Measurements from ENCODE around the gene TNFRSF11A.

TNFRSF11A gene

DNA sequence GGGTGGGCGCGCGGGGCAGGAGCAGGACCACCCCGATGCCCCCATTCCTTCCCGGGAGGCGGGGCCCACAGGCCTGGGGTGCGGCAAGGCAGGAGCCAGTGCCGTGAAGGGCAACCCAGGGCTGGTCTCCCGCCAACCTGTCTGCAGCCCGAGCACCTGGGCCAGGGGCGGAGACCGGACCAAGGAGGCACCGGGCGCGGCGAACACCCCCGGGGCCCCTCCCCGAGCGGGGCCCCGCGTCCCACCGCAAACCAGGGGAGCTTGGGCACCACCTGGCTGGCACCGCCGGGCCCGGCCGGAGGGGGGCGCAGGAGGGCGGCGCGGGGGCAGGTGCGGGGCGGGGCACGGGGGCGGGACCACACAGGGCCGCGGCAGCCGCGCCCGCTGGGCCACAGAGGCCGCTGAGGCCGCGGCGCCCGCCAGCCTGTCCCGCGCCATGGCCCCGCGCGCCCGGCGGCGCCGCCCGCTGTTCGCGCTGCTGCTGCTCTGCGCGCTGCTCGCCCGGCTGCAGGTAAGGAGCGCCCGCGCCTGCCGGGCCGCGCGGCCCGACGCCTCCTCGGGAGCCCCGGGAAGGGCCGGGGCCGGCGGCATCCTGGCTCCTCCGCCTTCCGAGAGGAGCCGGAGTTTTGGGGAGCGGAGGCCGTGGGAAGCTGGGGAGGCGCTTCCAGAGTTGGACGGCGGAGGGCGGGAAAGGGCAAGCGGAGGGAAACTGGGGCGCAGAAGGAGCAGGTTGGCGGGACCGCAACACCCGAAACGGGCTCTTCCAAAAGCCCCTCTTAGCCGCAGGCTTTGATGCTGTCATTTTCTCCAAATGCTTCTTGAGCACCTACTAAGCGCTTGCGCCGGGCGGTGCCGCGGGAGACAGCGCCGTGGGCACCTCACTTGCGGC is at the start of gene TNFRSF11A:
Gene TNFRSF11A (plus strand): TSS at position 394 of the 889 bp plus-strand sequence. CDS start 43 bp downstream, at position 437.
- H3K27ac ChIP-seq (ENCODE audit: low read depth, low read length), result no peak within 1 kb of the TSS
- no peaks in the 10 kb centered on the region for H3K9me3 ChIP-seq (ENCODE audit: control insufficient read depth in 5 of 5, low read length in 5 of 5)
- peaks cover 0 to 45% (median 25%) of the 10 kb centered on the region in 5 donors for H3K4me1 ChIP-seq (ENCODE audit: control insufficient read depth in 5 of 5, insufficient read depth in 5 of 5, low read length in 5 of 5)
- peak within 1 kb of the TSS; percentile 62 to 78 (median 68) for H3K4me3 ChIP-seq (ENCODE audit: low read depth in 1 of 5, low read length in 5 of 5)
- peak within 1 kb of the TSS in 4 of 5 donors; percentile 4 to 61 (median 43) for H3K9ac ChIP-seq (ENCODE audit: low read length in 5 of 5)
- H3K36me3 ChIP-seq (ENCODE audit: control insufficient read depth in 5 of 5, insufficient read depth in 5 of 5, low read length in 5 of 5), result no peaks in the 10 kb centered on the region
- peaks cover 12 to 45% (median 39%) of the 10 kb centered on the region in 5 donors for H3K27me3 ChIP-seq (ENCODE audit: control insufficient read depth in 5 of 5, insufficient read depth in 4 of 5, low read length in 5 of 5)

DNA sequence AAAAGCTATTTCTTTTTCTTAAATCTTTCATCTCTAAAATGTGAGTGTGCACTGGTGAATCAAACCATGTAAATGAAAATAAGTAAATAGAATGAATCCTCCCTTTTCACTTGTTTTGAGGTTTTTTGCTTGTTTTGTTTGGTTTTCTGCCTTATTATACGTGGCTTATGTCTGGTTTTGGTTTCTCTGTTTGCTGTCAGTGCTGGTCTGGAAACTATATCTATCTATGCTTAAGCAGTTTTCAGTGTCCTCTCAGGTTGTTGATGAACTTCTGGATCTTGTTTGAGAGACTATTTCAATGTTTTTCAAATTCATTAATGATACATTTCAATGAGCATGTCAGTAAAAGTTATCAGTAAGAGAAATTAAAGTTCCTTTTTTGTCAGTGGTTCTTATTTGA is 48.1 kb upstream of the TNFRSF11A start:
- peaks cover 0 to 14% (median 7%) of the 10 kb centered on the region in 5 donors for H3K4me1 ChIP-seq (ENCODE audit: control insufficient read depth in 5 of 5, insufficient read depth in 5 of 5, low read length in 5 of 5)
- H3K36me3 ChIP-seq (ENCODE audit: control insufficient read depth in 5 of 5, insufficient read depth in 5 of 5, low read length in 5 of 5), result peaks cover 6 to 26% (median 22%) of the 10 kb centered on the region in 5 donors
- H3K9me3 ChIP-seq (ENCODE audit: control insufficient read depth in 5 of 5, low read length in 5 of 5), result no peaks in the 10 kb centered on the region
- H3K9ac ChIP-seq (ENCODE audit: low read length in 5 of 5), result no peak overlapping the region
- H3K27me3 ChIP-seq (ENCODE audit: control insufficient read depth in 5 of 5, insufficient read depth in 4 of 5, low read length in 5 of 5), result no peaks in the 10 kb centered on the region
- no peak overlapping the region for H3K4me3 ChIP-seq (ENCODE audit: low read depth in 1 of 5, low read length in 5 of 5)
- H3K27ac ChIP-seq (ENCODE audit: low read depth, low read length), result no peak overlapping the region

DNA sequence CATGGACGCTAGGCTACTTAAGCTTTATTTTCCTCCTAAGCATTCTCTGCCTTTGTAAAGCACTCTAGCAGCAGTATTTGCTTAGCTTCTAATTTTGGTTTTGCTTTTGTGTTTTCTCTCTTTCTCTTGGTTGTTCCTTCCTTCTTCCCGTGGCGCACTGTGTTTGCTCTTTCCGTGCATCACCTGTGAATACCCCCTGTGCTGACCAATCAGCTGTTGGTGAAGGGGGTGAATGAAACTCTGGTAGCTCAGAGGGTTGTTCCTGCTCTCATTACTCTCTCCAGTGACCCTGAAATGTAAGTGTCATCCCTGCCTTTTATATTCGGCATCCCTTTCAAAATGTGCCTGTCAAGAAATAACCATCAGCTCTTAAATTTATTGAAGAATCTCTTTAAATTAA is 45.5 kb upstream of the TNFRSF11A start:
- Histone ChIP-seq H3K27me3 (ENCODE audit: control insufficient read depth in 5 of 5, insufficient read depth in 4 of 5, low read length in 5 of 5) (no peaks in the 10 kb centered on the region), H3K4me3 (ENCODE audit: low read depth in 1 of 5, low read length in 5 of 5) (no peak overlapping the region), H3K36me3 (ENCODE audit: control insufficient read depth in 5 of 5, insufficient read depth in 5 of 5, low read length in 5 of 5) (peaks cover 2 to 23% (median 19%) of the 10 kb centered on the region in 5 donors), H3K9me3 (ENCODE audit: control insufficient read depth in 5 of 5, low read length in 5 of 5) (no peaks in the 10 kb centered on the region), H3K27ac (ENCODE audit: low read depth, low read length) (no peak overlapping the region), H3K4me1 (ENCODE audit: control insufficient read depth in 5 of 5, insufficient read depth in 5 of 5, low read length in 5 of 5) (peaks cover 0 to 18% (median 9%) of the 10 kb centered on the region in 5 donors), H3K9ac (ENCODE audit: low read length in 5 of 5) (no peak overlapping the region)

DNA sequence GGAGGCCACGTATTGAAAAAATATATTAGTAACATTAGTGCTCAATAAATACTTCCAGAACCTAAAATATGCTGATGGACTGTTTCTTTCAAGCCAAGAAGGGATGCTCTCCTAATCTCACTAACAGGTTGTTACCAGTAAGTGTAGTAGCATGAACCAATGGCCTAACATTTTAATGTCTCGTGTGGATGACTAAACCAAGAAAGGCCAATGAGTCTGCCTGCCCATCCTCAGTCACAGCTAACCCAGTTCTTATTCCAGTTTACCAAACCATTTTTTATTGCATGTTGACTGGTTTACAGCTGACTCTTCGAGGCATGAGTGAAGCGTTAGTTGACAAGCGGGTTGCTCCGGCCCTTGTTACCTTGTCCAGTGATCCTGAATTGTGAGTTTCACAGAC is 45.1 kb upstream of the TNFRSF11A start:
- peaks cover 0 to 18% (median 9%) of the 10 kb centered on the region in 5 donors for H3K4me1 ChIP-seq (ENCODE audit: control insufficient read depth in 5 of 5, insufficient read depth in 5 of 5, low read length in 5 of 5)
- no peaks in the 10 kb centered on the region for H3K9me3 ChIP-seq (ENCODE audit: control insufficient read depth in 5 of 5, low read length in 5 of 5)
- no peak overlapping the region for H3K27ac ChIP-seq (ENCODE audit: low read depth, low read length)
- H3K36me3 ChIP-seq (ENCODE audit: control insufficient read depth in 5 of 5, insufficient read depth in 5 of 5, low read length in 5 of 5), result peaks cover 2 to 20% (median 17%) of the 10 kb centered on the region in 5 donors
- H3K9ac ChIP-seq (ENCODE audit: low read length in 5 of 5), result no peak overlapping the region
- H3K27me3 ChIP-seq (ENCODE audit: control insufficient read depth in 5 of 5, insufficient read depth in 4 of 5, low read length in 5 of 5), result no peaks in the 10 kb centered on the region
- no peak overlapping the region for H3K4me3 ChIP-seq (ENCODE audit: low read depth in 1 of 5, low read length in 5 of 5)

DNA sequence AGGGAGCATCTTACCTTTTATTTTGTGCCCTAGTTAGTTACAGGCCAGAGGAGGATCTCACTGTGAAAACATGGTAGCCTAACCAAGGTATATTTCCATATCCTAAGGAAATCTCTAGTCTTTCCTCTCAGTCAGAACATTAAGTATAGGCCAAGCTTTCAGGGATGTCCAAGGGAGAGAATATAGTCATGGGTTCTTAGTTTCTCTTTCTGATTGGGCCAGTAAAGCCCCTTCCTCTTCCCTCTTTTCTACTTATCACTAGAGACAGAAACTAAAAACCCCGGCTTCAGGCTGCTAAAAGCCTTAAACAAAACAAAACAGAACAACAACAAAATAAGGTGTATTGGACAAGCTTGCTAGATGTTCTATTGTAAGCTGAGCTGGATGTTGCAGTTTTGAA is 44.3 kb upstream of the TNFRSF11A start:
- Histone ChIP-seq H3K27me3 (ENCODE audit: control insufficient read depth in 5 of 5, insufficient read depth in 4 of 5, low read length in 5 of 5) (no peaks in the 10 kb centered on the region), H3K9ac (ENCODE audit: low read length in 5 of 5) (no peak overlapping the region), H3K4me3 (ENCODE audit: low read depth in 1 of 5, low read length in 5 of 5) (no peak overlapping the region), H3K27ac (ENCODE audit: low read depth, low read length) (no peak overlapping the region), H3K4me1 (ENCODE audit: control insufficient read depth in 5 of 5, insufficient read depth in 5 of 5, low read length in 5 of 5) (peaks cover 0 to 18% (median 9%) of the 10 kb centered on the region in 5 donors), H3K36me3 (ENCODE audit: control insufficient read depth in 5 of 5, insufficient read depth in 5 of 5, low read length in 5 of 5) (peaks cover 5 to 20% (median 15%) of the 10 kb centered on the region in 5 donors), H3K9me3 (ENCODE audit: control insufficient read depth in 5 of 5, low read length in 5 of 5) (no peaks in the 10 kb centered on the region)

DNA sequence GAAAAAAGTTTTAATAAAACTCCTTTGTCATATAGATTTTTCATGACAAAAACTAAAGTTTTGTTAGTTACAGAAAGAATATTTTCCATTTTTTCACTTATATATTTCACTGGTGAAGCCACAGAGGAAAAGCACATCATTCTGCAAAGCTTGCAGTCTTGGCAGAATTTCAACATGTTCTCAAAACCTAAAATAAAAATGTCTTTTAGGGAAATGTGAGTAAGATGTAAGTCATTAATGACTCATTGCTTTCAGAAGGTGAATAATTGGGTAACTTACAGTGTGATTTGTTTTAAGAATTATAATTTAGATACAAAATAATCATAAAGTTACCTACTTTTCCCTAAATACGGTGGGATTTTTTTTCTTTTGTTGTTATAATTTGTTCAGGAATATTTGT is 43.4 kb upstream of the TNFRSF11A start:
- Histone ChIP-seq H3K4me3 (ENCODE audit: low read depth in 1 of 5, low read length in 5 of 5) (no peak overlapping the region), H3K36me3 (ENCODE audit: control insufficient read depth in 5 of 5, insufficient read depth in 5 of 5, low read length in 5 of 5) (peaks cover 5 to 17% (median 15%) of the 10 kb centered on the region in 5 donors), H3K9me3 (ENCODE audit: control insufficient read depth in 5 of 5, low read length in 5 of 5) (no peaks in the 10 kb centered on the region), H3K9ac (ENCODE audit: low read length in 5 of 5) (no peak overlapping the region), H3K27me3 (ENCODE audit: control insufficient read depth in 5 of 5, insufficient read depth in 4 of 5, low read length in 5 of 5) (no peaks in the 10 kb centered on the region), H3K27ac (ENCODE audit: low read depth, low read length) (no peak overlapping the region), H3K4me1 (ENCODE audit: control insufficient read depth in 5 of 5, insufficient read depth in 5 of 5, low read length in 5 of 5) (peaks cover 0 to 18% (median 9%) of the 10 kb centered on the region in 5 donors)

DNA sequence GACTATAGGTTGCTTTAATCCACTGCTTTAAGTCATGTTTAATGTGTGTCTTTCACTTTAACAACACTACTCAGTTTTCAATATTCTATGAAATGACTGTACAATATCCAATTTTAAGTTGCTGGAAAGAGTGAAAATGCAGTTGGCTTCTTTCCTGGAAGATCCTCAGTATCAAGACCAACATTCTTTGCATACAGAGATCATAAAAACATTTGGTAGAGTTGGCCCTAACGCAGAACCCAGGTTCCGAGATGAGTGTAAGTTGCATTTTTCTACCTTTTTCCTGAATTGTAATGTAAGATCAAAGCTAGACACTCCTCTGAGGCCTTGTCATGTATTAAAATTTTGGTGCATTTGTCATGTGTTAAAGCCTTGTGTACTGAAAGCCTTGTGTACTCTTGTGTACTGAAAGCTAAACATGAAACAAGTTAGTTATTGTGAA is 42.9 kb upstream of the TNFRSF11A start:
- H3K9me3 ChIP-seq (ENCODE audit: control insufficient read depth in 5 of 5, low read length in 5 of 5), result no peaks in the 10 kb centered on the region
- no peak overlapping the region for H3K27ac ChIP-seq (ENCODE audit: low read depth, low read length)
- H3K9ac ChIP-seq (ENCODE audit: low read length in 5 of 5), result peak overlapping the region in 1 of 5 donors; percentile 51
- H3K4me3 ChIP-seq (ENCODE audit: low read depth in 1 of 5, low read length in 5 of 5), result peak overlapping the region in 1 of 5 donors; percentile 15
- H3K36me3 ChIP-seq (ENCODE audit: control insufficient read depth in 5 of 5, insufficient read depth in 5 of 5, low read length in 5 of 5), result peaks cover 5 to 17% (median 15%) of the 10 kb centered on the region in 5 donors
- no peaks in the 10 kb centered on the region for H3K27me3 ChIP-seq (ENCODE audit: control insufficient read depth in 5 of 5, insufficient read depth in 4 of 5, low read length in 5 of 5)
- H3K4me1 ChIP-seq (ENCODE audit: control insufficient read depth in 5 of 5, insufficient read depth in 5 of 5, low read length in 5 of 5), result peaks cover 0 to 18% (median 9%) of the 10 kb centered on the region in 5 donors

DNA sequence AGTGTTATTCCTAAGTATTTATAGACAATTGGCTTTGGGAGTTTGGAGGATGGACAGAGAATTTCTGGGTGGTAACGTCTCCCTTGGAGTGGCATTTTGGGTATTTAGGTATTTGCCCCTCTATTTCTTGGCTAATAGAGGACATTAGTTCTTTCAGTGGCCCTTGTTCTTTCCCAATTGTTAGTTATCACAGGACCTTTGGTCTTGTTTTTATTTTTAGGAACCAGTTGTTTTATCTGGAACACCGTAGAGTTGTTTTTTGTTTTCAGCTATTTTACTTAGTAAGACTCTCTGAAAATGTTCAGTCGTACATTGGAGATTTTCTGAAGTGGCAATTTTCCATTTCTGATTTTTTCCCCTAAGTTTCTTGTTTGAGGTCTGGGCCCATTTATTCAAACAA is 40.5 kb upstream of the TNFRSF11A start:
- H3K4me1 ChIP-seq (ENCODE audit: control insufficient read depth in 5 of 5, insufficient read depth in 5 of 5, low read length in 5 of 5), result peaks cover 0 to 18% (median 9%) of the 10 kb centered on the region in 5 donors
- no peaks in the 10 kb centered on the region for H3K27me3 ChIP-seq (ENCODE audit: control insufficient read depth in 5 of 5, insufficient read depth in 4 of 5, low read length in 5 of 5)
- H3K36me3 ChIP-seq (ENCODE audit: control insufficient read depth in 5 of 5, insufficient read depth in 5 of 5, low read length in 5 of 5), result peaks cover 5 to 24% (median 17%) of the 10 kb centered on the region in 5 donors
- no peak overlapping the region for H3K4me3 ChIP-seq (ENCODE audit: low read depth in 1 of 5, low read length in 5 of 5)
- no peak overlapping the region for H3K9ac ChIP-seq (ENCODE audit: low read length in 5 of 5)
- H3K9me3 ChIP-seq (ENCODE audit: control insufficient read depth in 5 of 5, low read length in 5 of 5), result no peaks in the 10 kb centered on the region
- H3K27ac ChIP-seq (ENCODE audit: low read depth, low read length), result no peak overlapping the region

DNA sequence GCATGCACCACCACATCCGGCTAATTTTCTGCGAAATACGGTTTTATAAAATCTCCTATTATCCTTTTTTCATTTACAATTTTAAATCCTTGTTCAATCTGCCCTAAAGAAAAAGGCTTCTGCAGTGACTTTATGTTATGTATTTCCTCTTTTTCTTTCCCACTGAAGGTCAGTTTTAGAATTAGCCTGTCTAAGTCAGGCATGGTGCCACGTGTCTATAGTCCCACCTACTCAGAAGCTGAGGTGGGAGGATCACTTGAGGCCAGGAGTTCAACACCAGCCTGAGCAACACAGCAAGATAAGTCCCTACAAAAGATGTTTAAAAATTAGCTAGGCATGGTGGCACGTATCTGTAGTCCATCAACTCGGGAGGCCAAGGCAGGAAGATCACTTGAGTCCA is 39.8 kb upstream of the TNFRSF11A start:
- Histone ChIP-seq H3K4me3 (ENCODE audit: low read depth in 1 of 5, low read length in 5 of 5) (no peak overlapping the region), H3K9me3 (ENCODE audit: control insufficient read depth in 5 of 5, low read length in 5 of 5) (no peaks in the 10 kb centered on the region), H3K27ac (ENCODE audit: low read depth, low read length) (no peak overlapping the region), H3K27me3 (ENCODE audit: control insufficient read depth in 5 of 5, insufficient read depth in 4 of 5, low read length in 5 of 5) (no peaks in the 10 kb centered on the region), H3K9ac (ENCODE audit: low read length in 5 of 5) (no peak overlapping the region), H3K4me1 (ENCODE audit: control insufficient read depth in 5 of 5, insufficient read depth in 5 of 5, low read length in 5 of 5) (peaks cover 0 to 18% (median 9%) of the 10 kb centered on the region in 5 donors), H3K36me3 (ENCODE audit: control insufficient read depth in 5 of 5, insufficient read depth in 5 of 5, low read length in 5 of 5) (peaks cover 5 to 21% (median 15%) of the 10 kb centered on the region in 5 donors)

All from subcutaneous abdominal adipose tissue (tissue), 5 donors.